Stimulated activated naive CD8-positive, alpha-beta T cell treated with anti-CD3 and anti-CD28 coated beads, Interleukin-15, Interleukin-2, amounts not matched to agents 100 ng/mL and 50 ng/mL, for 24 hours (primary cell): Measurements from ENCODE around the gene COLEC11.
A peak's percentile ranks its signal among the peaks of the same experiment; 100 is the strongest.
"Not testable (repeated sequence)": the region's sequence is repeated elsewhere in the genome, so short reads cannot be mapped to it uniquely, and the experiment has no call there.

ENCODE experiments used
- H3K27ac Mint-ChIP-seq: one replicate; pipeline ENCODE4 v1.8.0; 2021; ENCODE audit warnings: mild to moderate bottlenecking, mixed read lengths
- H3K27me3 Mint-ChIP-seq: one replicate; pipeline ENCODE4 v1.8.0; 2021; ENCODE audit warnings: mixed read lengths
- H3K36me3 Mint-ChIP-seq: one replicate; pipeline ENCODE4 v1.8.0; 2021; ENCODE audit warnings: low read depth, mixed read lengths
- H3K4me1 Mint-ChIP-seq: one replicate; pipeline ENCODE4 v1.8.0; 2021; ENCODE audit warnings: low read depth, mixed read lengths
- H3K4me3 Mint-ChIP-seq: one replicate; pipeline ENCODE4 v1.8.0; 2021; ENCODE audit warnings: mild to moderate bottlenecking, mixed read lengths
- H3K9me3 Mint-ChIP-seq: one replicate; pipeline ENCODE4 v1.8.0; 2021; ENCODE audit warnings: mixed read lengths

COLEC11 gene

GRCh38 chr2:3652896-3653625 lies 58.1 kb downstream of the COLEC11 start:
- no peak overlapping the region for H3K27ac Mint-ChIP-seq

GRCh38 chr2:3654011-3654410 lies 59.1 kb downstream of the COLEC11 start:
- Mint-ChIP-seq H3K27ac (no peak overlapping the region), H3K4me1 (peaks cover 17% of the 10 kb centered on the region), H3K4me3 (no peak overlapping the region), H3K27me3 (no peaks in the 10 kb centered on the region), H3K36me3 (no peaks in the 10 kb centered on the region), H3K9me3 (no peaks in the 10 kb centered on the region)

More at GRCh38 chr2:3652896-3653625, 58.1 kb downstream of the COLEC11 start:
- Mint-ChIP-seq H3K4me3 (no peak overlapping the region), H3K27me3 (no peaks in the 10 kb centered on the region), H3K9me3 (no peaks in the 10 kb centered on the region), H3K36me3 (no peaks in the 10 kb centered on the region), H3K4me1 (peaks cover 17% of the 10 kb centered on the region)

DNA sequence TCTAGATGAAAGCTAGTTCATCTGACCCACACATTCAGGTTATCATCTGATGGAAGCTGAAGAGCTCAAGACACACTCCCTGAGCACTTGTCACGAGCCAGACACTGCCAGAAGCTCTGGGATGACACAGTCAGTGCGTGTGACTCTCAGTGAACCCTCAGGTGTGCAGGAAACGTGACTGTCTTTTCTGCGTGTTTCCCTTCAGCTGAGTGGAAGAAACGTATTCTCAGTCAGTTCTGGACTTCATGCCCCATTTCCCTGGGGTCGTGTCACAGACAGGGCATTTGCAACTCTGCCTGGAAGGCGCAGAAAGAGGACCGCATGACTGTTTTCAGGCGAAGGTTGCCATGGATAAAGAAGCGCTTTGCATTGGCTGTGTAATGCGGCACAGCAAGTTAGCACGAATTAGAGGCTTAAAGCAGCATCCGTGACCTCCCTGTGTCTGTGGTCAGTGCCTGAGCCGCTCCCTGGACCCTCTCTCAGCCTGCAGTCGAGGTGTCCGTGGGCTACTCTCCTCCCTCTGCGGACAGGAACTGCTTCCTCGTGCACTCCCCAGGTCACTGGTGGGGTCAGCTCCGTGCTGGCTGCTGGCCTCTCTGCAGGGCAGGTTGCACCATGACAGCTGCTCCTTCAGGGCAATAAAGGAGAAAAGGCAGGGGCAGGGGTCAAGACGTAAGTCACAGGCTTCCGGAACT lies 59.8 kb downstream of the COLEC11 start:
- peaks cover 17% of the 10 kb centered on the region for H3K4me1 Mint-ChIP-seq
- H3K36me3 Mint-ChIP-seq = no peaks in the 10 kb centered on the region
- no peaks in the 10 kb centered on the region for H3K9me3 Mint-ChIP-seq
- H3K4me3 Mint-ChIP-seq = no peak overlapping the region
- H3K27ac Mint-ChIP-seq = no peak overlapping the region
- no peaks in the 10 kb centered on the region for H3K27me3 Mint-ChIP-seq

DNA sequence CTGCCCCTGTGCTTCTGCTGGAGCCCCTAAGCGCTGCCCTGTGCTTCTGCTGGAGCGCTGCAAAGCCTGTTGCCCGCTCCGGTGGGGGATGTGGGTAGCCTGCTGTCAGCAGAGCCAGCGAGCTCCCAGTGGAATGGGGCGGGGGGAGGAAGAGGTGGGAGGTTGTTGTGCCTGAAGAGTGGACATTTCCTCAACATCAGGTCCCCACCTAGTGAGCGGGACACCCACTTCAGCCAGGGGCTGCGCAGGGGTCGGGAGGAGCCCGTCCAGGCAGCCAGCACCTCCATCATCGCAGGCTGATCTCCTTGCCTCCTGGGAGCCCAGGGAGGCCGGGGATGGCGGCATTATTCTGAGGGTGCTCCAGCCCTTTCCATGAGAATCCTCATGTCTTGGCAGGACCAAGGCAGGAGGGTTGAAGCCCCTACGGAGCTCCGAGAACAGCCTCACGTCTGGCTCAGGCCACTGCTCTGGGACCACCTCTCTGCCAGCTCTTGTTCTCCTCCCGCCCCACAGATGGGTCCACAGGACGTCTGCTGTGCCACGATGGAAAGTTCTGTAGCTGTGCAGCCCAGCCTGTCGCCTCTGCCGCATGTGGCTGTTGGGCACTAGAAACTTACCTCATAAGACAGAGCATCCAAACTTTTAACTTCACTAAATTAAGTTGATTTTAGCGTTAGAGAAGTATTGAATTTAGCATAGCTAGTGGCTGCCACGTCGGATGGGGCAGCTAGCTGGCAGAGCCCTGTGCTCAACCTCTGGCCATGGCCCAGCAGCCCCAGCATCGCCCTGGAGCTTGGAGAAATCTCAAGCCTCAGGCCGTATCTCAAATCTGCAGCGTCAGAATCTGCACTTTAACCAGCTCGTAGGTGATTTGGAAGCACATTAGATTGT lies 61.2 kb downstream of the COLEC11 start:
- Mint-ChIP-seq H3K4me3 (no peak overlapping the region), H3K4me1 (peaks cover 22% of the 10 kb centered on the region), H3K27me3 (no peaks in the 10 kb centered on the region), H3K36me3 (no peaks in the 10 kb centered on the region), H3K27ac (no peak overlapping the region), H3K9me3 (no peaks in the 10 kb centered on the region)

GRCh38 chr2:3656762-3657721 lies 62.1 kb downstream of the COLEC11 start:
- no peaks in the 10 kb centered on the region for H3K27me3 Mint-ChIP-seq
- H3K4me3 Mint-ChIP-seq = no peak overlapping the region
- H3K9me3 Mint-ChIP-seq = no peaks in the 10 kb centered on the region

DNA sequence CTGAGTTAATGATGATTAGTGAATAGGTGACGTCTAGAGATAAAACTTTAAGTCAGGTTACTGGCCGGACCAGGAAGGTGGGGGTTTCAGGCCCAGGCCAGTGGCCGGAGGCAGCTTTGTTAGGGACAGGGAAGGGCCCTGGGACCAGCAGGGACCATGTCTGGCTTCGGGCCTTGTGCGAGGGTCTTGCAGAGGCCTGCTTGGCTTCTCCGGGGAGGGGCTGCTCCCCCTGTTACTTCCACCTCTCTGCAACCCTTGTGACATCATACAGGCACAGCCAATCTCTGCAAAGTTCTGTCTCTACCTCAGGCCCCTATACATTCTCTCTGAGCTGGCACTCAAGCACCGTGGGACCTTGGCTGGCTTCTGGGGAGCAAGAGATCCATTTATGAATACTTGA lies 63.0 kb downstream of the COLEC11 start, which contains the start of gene ALLC:
TSS of gene ALLC (plus strand) at position 320 of the 400 bp plus-strand sequence. CDS start 12,958 bp downstream, outside the sequence.
- Mint-ChIP-seq H3K4me1 (peaks cover 9% of the 10 kb centered on the region), H3K27ac (no peak within 1 kb of the TSS), H3K36me3 (no peaks in the 10 kb centered on the region), H3K27me3 (no peaks in the 10 kb centered on the region), H3K9me3 (no peaks in the 10 kb centered on the region), H3K4me3 (no peak within 1 kb of the TSS)

More at GRCh38 chr2:3656762-3657721, 62.1 kb downstream of the COLEC11 start:
- no peaks in the 10 kb centered on the region for H3K36me3 Mint-ChIP-seq
- H3K27ac Mint-ChIP-seq = no peak overlapping the region
- peaks cover 12% of the 10 kb centered on the region for H3K4me1 Mint-ChIP-seq

DNA sequence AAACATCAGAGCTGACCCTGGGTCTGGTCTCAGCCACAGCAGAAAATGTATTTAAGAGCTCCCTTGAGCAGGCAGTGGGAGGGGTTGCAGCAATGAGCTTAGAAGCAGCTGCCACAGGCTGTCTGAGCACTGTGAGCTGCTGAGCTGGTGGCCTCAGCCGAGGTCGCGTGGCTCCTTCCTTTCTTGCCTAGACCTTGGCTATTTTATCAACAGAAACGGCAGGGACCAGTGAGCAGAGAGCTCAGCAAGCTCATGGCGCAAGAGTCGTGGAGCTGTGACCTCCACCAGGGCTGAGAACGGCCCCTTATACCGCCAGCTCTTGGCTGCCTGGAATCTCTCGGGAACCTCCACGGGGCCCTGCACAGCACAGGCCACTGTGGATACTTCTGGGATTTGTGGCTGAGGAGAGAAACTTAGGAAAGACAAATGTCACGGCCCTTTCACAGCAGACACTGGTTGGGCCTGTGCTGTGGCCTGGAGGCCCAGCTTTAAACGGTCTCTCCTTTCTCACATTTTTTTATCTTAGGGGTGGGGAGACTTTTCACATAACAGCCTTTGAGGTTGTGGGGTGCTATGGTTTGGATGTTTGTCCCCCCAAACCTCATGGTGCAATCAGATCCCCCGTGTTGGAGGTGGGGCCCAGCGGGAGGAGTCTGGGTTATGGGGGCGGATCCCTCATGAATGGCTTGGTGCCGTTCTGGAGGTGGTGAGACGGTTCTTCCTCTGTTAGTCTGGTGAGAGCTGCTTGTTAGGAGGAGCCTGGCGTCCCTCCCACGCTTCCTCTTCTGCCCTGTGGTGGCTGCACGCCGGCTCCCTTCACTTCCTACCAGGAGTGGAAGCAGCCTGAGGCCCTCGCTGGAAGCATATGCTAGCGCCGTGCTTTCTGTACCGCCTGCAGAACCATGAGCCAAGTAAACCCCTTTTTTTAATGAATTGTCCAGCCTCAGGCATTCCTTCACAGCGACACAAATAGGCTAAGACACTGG lies 64.8 kb downstream of the COLEC11 start:
- no peaks in the 10 kb centered on the region for H3K27me3 Mint-ChIP-seq
- H3K36me3 Mint-ChIP-seq = no peaks in the 10 kb centered on the region
- no peak overlapping the region for H3K4me3 Mint-ChIP-seq
- H3K9me3 Mint-ChIP-seq = no peaks in the 10 kb centered on the region
- H3K4me1 Mint-ChIP-seq = peaks cover 9% of the 10 kb centered on the region
- H3K27ac Mint-ChIP-seq = peak overlapping the region; percentile 62

GRCh38 chr2:3660640-3661039 lies 65.7 kb downstream of the COLEC11 start:
- not testable (repeated sequence) for H3K4me1 Mint-ChIP-seq, H3K4me3 Mint-ChIP-seq, H3K27me3 Mint-ChIP-seq, H3K36me3 Mint-ChIP-seq, H3K9me3 Mint-ChIP-seq
- peak overlapping the region; percentile 62 for H3K27ac Mint-ChIP-seq

DNA sequence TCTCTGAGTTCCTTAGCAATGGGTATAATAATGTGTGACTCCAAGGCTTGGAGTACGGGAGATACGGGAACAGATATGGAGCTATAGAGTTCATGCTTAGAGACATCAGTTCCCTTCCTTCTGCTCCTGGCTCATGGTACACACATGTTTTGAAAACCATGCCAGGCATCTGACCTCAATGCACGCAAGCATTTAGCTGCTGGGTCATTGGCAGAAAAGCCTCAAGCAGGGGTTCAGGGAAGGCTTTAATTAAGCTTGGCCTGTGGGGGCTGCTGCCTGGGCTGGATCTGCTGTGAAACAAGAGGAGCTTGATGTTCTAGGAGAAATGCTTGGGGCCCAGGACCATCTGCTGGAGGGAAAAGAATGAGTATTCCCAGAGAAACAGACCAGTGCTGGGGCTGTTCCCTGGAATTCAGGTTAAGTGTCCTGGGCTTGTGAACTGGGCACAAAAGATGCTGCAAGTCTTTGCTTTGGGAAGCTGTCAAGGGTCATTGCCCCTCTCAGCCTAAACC lies 66.3 kb downstream of the COLEC11 start:
- Mint-ChIP-seq H3K9me3 (no peaks in the 10 kb centered on the region), H3K27me3 (no peaks in the 10 kb centered on the region), H3K4me3 (no peak overlapping the region), H3K4me1 (peaks cover 9% of the 10 kb centered on the region), H3K27ac (no peak overlapping the region), H3K36me3 (no peaks in the 10 kb centered on the region)

DNA sequence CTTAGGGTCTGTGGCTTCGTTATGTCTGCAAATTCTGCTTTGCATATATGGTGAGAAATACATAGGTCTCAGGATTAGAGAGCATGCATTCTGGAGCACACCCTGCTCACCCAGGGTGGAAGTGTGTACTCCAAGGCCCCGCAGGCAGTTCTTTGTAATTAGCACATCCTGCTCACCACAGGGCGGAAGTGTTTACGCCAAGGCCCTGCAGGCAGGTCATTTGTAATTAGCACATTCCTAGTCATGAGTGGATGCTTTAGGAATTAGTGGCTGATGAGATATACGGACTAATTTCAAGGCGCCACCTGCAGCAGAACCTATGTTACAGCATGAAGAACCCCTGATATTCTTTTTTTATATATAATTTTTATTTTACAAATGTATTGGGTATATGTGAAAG lies 67.3 kb downstream of the COLEC11 start:
- no peaks in the 10 kb centered on the region for H3K36me3 Mint-ChIP-seq
- H3K4me3 Mint-ChIP-seq = no peak overlapping the region
- no peaks in the 10 kb centered on the region for H3K9me3 Mint-ChIP-seq
- no peak overlapping the region for H3K27ac Mint-ChIP-seq
- peaks cover 9% of the 10 kb centered on the region for H3K4me1 Mint-ChIP-seq
- H3K27me3 Mint-ChIP-seq = no peaks in the 10 kb centered on the region

- H3K27me3 Mint-ChIP-seq = no peaks in the 10 kb centered on the region
- no peaks in the 10 kb centered on the region for H3K36me3 Mint-ChIP-seq
- no peak overlapping the region for H3K4me3 Mint-ChIP-seq
- H3K27ac Mint-ChIP-seq = no peak overlapping the region
- peaks cover 9% of the 10 kb centered on the region for H3K4me1 Mint-ChIP-seq
- no peaks in the 10 kb centered on the region for H3K9me3 Mint-ChIP-seq
Observed at GRCh38 chr2:3664118-3664517, 69.2 kb downstream of the COLEC11 start.

DNA sequence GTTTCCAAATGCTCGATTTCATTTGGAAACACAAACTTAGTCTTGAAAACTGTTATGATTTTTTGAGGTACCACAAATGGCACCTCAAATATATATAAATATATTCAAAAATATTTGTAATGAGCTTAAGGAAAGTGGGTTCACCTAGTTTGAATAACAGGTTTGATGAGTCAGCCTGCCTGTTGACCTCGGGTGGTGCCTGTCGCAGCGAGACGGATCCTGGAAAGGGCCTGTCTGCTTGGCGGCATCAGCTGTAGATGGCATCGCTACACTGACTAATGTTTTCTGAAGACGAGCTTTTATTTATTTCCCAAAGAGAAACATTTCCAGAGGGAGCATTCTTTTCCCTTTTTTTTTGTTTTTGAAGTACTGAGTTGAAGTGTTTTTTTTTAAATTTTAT lies 70.0 kb downstream of the COLEC11 start:
- H3K9me3 Mint-ChIP-seq = no peaks in the 10 kb centered on the region
- peaks cover 9% of the 10 kb centered on the region for H3K4me1 Mint-ChIP-seq
- no peak overlapping the region for H3K27ac Mint-ChIP-seq
- no peaks in the 10 kb centered on the region for H3K27me3 Mint-ChIP-seq
- no peak overlapping the region for H3K4me3 Mint-ChIP-seq
- H3K36me3 Mint-ChIP-seq = no peaks in the 10 kb centered on the region
